Epithelial cell of esophagus (primary cell): ENCODE measurements around the gene MARCHF4.

Experiments
- DNase-seq: peaks from one replicate; pipeline ENCODE4 v3.0.0; 2010; ENCODE audit warnings: low read depth
- H3K4me3 ChIP-seq: 2 replicates; pipeline ENCODE4 v1.5.1; 2011; ENCODE audit warnings: mild to moderate bottlenecking, low read length, control low read depth
- CTCF ChIP-seq: IDR thresholded peaks from 2 replicates; pipeline ENCODE4 v1.5.1; 2011; ENCODE audit warnings: low read depth, mild to moderate bottlenecking, low read length, control low read depth, inconsistent platforms; ENCODE audit not compliant: insufficient read depth; ENCODE audit errors: missing control alignments

Gene MARCHF4

GRCh38 chr2:216405588-216405987, 33.3 kb upstream of the MARCHF4 start:
- H3K4me3 ChIP-seq = no peak overlapping the region
- TF ChIP-seq CTCF = no peak
- peak; percentile 44 for DNase-seq

GRCh38 chr2:216404010-216404618, 31.8 kb upstream of the MARCHF4 start:
- TF ChIP-seq CTCF = peak; percentile 87
- DNase-seq = peak; percentile 54
- H3K4me3 ChIP-seq = no peak overlapping the region

- no peak overlapping the region for H3K4me3 ChIP-seq
- no peak for TF ChIP-seq CTCF
Measured at GRCh38 chr2:216402751-216403150, 30.5 kb upstream of the MARCHF4 start.

GRCh38 chr2:216399621-216400020, 27.3 kb upstream of the MARCHF4 start:
- TF ChIP-seq CTCF = no peak
- DNase-seq = no peak
- no peak overlapping the region for H3K4me3 ChIP-seq

More at GRCh38 chr2:216402751-216403150, 30.5 kb upstream of the MARCHF4 start:
- no peak for DNase-seq

- no peak for TF ChIP-seq CTCF
- no peak for DNase-seq
Measured at GRCh38 chr2:216394881-216395280, 22.6 kb upstream of the MARCHF4 start.

GRCh38 chr2:216392945-216393840, 20.9 kb upstream of the MARCHF4 start:
- TF ChIP-seq CTCF = no peak
- no peak overlapping the region for H3K4me3 ChIP-seq

More at GRCh38 chr2:216394881-216395280, 22.6 kb upstream of the MARCHF4 start:
- no peak overlapping the region for H3K4me3 ChIP-seq

GRCh38 chr2:216392018-216392562, 19.8 kb upstream of the MARCHF4 start:
- no peak overlapping the region for H3K4me3 ChIP-seq
- no peak for TF ChIP-seq CTCF
- DNase-seq = no peak

More at GRCh38 chr2:216392945-216393840, 20.9 kb upstream of the MARCHF4 start:
- DNase-seq = no peak
